Activated B cell treated with CpG ODN at 0.5 μM for 24 hours (primary cell): ENCODE results near the gene TGFBI. TPM values are rescaled to one million over a fixed set of nuclear protein-coding genes. Genes with fewer than 3 reads are reported as not detected.

Experiments
- ATAC-seq: fragments of 200-7000 bp; cut with Tn5 transposase; one replicate; pipeline ENCODE4 v1.10.0; 2021; ENCODE audit warnings: low read depth, mild to moderate bottlenecking, moderate library complexity
- CTCF ChIA-PET: fragments of 350-600 bp; sonication (Branson Sonifier 250); formaldehyde crosslinking; loops from one replicate; lab custom pipeline; 2021; ENCODE audit warnings: antibody characterized with exemption; lab: Charles Lee
- POLR2A ChIA-PET: fragments of 350-600 bp; sonication (Branson Sonifier 250); formaldehyde crosslinking; loops from one replicate; lab custom pipeline; 2021; ENCODE audit warnings: antibody characterized with exemption; lab: Charles Lee
- DNase-seq: peaks from one replicate; pipeline ENCODE4 v3.0.0; 2022
- H3K27ac Mint-ChIP-seq: one replicate; pipeline ENCODE4 v1.8.0; 2020; ENCODE audit warnings: mixed read lengths
- H3K27me3 Mint-ChIP-seq: one replicate; pipeline ENCODE4 v1.8.0; 2021; ENCODE audit warnings: mixed read lengths
- H3K36me3 Mint-ChIP-seq: one replicate; pipeline ENCODE4 v1.8.0; 2021; ENCODE audit warnings: low read depth, mixed read lengths
- H3K4me1 Mint-ChIP-seq: one replicate; pipeline ENCODE4 v1.8.0; 2021; ENCODE audit warnings: mixed read lengths
- H3K4me3 Mint-ChIP-seq: one replicate; pipeline ENCODE4 v1.8.0; 2020; ENCODE audit warnings: mild to moderate bottlenecking, mixed read lengths
- H3K9me3 Mint-ChIP-seq: one replicate; pipeline ENCODE4 v1.8.0; 2020; ENCODE audit warnings: mixed read lengths
- CTCF ChIP-seq: fragments of 200-600 bp; IDR thresholded peaks from one replicate; pipeline ENCODE4 v1.8.0; 2022; ENCODE audit warnings: antibody characterized with exemption, mild to moderate bottlenecking
- intact Hi-C: fragments of 100-400 bp; cut with micrococcal nuclease; formaldehyde crosslinking; loops from one replicate; pipeline ENCODE4 v1.15.1; 2024
- total RNA-seq: library from RNA; stranded (reverse); gene quantifications from 2 replicates; pipeline ENCODE4 v1.2.3, GENCODE V29; 2022

Gene TGFBI
- total RNA-seq, 1 donor from 2014 or later, result 1.3 TPM

GRCh38 chr5:136062366-136063274, 33.8 kb downstream of the TGFBI start:
- no peak overlapping the region for H3K4me3 Mint-ChIP-seq
- no peak overlapping the region for H3K27ac Mint-ChIP-seq
- no peak for TF ChIP-seq CTCF
- no peaks in the 10 kb centered on the region for H3K4me1 Mint-ChIP-seq
- POLR2A ChIA-PET, result no interaction called here
- H3K36me3 Mint-ChIP-seq, result no peaks in the 10 kb centered on the region
- ATAC-seq, result peak; percentile 25
- peaks cover 3% of the 10 kb centered on the region for H3K27me3 Mint-ChIP-seq
- no peak for DNase-seq
- H3K9me3 Mint-ChIP-seq, result no peaks in the 10 kb centered on the region
- CTCF ChIA-PET, result no interaction called here
- intact Hi-C loops, result loop anchor here (5.0 kb wide), 2 partner anchors 115 to 175 kb away; no protein-coding TSS in a partner anchor

- no peak overlapping the region for H3K4me3 Mint-ChIP-seq
- DNase-seq, result no peak
- CTCF ChIA-PET, result interaction anchor here (0.7 kb wide), 1 partner anchor 63 kb away, joined by 3 read pairs; no protein-coding TSS in a partner anchor
- no peak overlapping the region for H3K27ac Mint-ChIP-seq
- H3K36me3 Mint-ChIP-seq, result no peaks in the 10 kb centered on the region
- H3K4me1 Mint-ChIP-seq, result no peaks in the 10 kb centered on the region
- no peak for ATAC-seq
- H3K27me3 Mint-ChIP-seq, result peaks cover 3% of the 10 kb centered on the region
- intact Hi-C loops, result loop anchor here (5.0 kb wide), 2 partner anchors 117 to 177 kb away; no protein-coding TSS in a partner anchor
- no peak for TF ChIP-seq CTCF
- no peaks in the 10 kb centered on the region for H3K9me3 Mint-ChIP-seq
- POLR2A ChIA-PET, result no interaction called here
Observed at GRCh38 chr5:136063778-136064465, 35.1 kb downstream of the TGFBI start.

- no peak for ATAC-seq
- Mint-ChIP-seq H3K9me3 (no peaks in the 10 kb centered on the region), H3K36me3 (no peaks in the 10 kb centered on the region), H3K4me1 (no peaks in the 10 kb centered on the region), H3K27ac (no peak overlapping the region), H3K27me3 (peaks cover 2% of the 10 kb centered on the region), H3K4me3 (no peak overlapping the region)
- ChIA-PET CTCF (no interaction called here), POLR2A (no interaction called here)
- no peak for TF ChIP-seq CTCF
- intact Hi-C loops, result loop anchor here (5.0 kb wide), 2 partner anchors 117 to 177 kb away; no protein-coding TSS in a partner anchor
- DNase-seq, result no peak
Observed at GRCh38 chr5:136064510-136064909, 35.7 kb downstream of the TGFBI start.

- Mint-ChIP-seq H3K36me3 (no peaks in the 10 kb centered on the region), H3K4me1 (no peaks in the 10 kb centered on the region), H3K9me3 (no peaks in the 10 kb centered on the region), H3K27ac (no peak overlapping the region), H3K4me3 (no peak overlapping the region), H3K27me3 (peaks cover 2% of the 10 kb centered on the region)
- no peak for TF ChIP-seq CTCF
- no peak for ATAC-seq
- DNase-seq, result no peak
- ChIA-PET CTCF (no interaction called here), POLR2A (no interaction called here)
- intact Hi-C loops, result no loop called here
Observed at GRCh38 chr5:136065588-136065987, 36.8 kb downstream of the TGFBI start.
